ENCODE data around the gene PRAMEF25. TPM values are rescaled to one million over a fixed set of nuclear protein-coding genes. Genes with fewer than 3 reads are reported as not detected.
"Not testable (repeated sequence)": the region's sequence is repeated elsewhere in the genome, so short reads cannot be mapped to it uniquely, and the experiment has no call there.

Gene PRAMEF25
- total RNA-seq (2021): not detected in 2 replicates
- not detected for Bru-seq, nascent RNA
- not detected for BruChase-seq, experiment 1, labeled RNA remaining after a 2-hour chase
- not detected for BruChase-seq, experiment 2, labeled RNA remaining after a 6-hour chase
- long read RNA-seq: 0 reads

DNA sequence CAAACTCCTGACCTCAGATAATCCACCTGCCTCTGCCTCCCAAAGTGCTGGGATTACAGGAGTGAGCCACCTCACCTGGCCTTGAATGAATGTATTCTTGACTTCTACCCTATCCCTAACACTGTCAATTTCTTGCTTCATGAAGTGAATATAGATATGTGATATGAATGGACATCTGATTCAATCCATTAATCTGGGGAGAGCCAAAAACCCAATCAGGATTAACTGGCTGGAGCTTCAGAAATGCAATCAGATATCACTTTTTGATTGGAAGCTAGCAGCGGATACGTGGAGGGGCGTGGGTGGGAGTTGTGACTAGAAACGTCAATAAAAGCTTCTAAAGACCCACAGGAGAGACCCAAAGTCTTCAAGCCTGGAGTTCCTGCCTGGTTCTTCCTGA lies at the start of gene PRAMEF25:
Gene PRAMEF25, plus strand, starts transcription at position 301 of the 400 bp plus-strand sequence. CDS start 2,920 bp downstream, outside the sequence.
- H3K9me3 ChIP-seq (ENCODE audit: low read depth, low read length, poor library complexity, severe bottlenecking); H3K4me3 ChIP-seq (ENCODE audit: low read depth, low read length, poor library complexity, severe bottlenecking); CTCF ChIA-PET; DNase-seq (ENCODE audit: low spot score); H3K27me3 ChIP-seq (replicated peaks; ENCODE audit: insufficient read depth, low read depth, low read length, poor library complexity); H3K36me3 ChIP-seq (ENCODE audit: insufficient read depth, low read length, poor library complexity, severe bottlenecking); H3K4me1 ChIP-seq (ENCODE audit: insufficient read depth, low read length, poor library complexity, severe bottlenecking); H3K27ac ChIP-seq (ENCODE audit: low read depth, low read length, poor library complexity, severe bottlenecking); POLR2A ChIA-PET (ENCODE audit: low non-redundant PET); BruUV-seq (replicated peaks); intact Hi-C loops (cut with micrococcal nuclease; ENCODE audit: unreplicated experiment): not testable (repeated sequence)

DNA sequence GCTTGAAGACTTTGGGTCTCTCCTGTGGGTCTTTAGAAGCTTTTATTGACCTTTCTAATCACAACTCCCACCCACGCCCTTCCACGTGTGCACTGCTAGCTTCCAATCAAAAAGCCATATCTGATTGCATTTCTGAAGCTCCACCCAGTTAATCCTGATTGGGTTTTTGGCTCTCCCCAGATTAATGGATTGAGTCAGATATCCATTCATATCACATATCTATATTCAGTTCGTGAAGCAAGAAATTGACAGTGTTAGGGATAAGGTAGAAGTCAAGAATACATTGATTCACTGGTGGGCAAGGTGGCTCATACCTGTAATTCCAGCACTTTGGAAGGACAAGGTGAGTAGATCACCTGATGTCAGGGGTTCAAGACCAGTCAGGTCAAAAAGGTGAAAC lies 14.1 kb upstream of the PRAMEF25 start, which contains the start of gene PRAMEF27:
Gene PRAMEF27, minus strand, starts transcription at position 101 of the 400 bp plus-strand sequence. CDS start 2,916 bp downstream, outside the sequence.
- H3K27me3 ChIP-seq (replicated peaks; ENCODE audit: insufficient read depth, low read depth, low read length, poor library complexity); H3K27ac ChIP-seq (ENCODE audit: low read depth, low read length, poor library complexity, severe bottlenecking); H3K9me3 ChIP-seq (ENCODE audit: low read depth, low read length, poor library complexity, severe bottlenecking); DNase-seq (ENCODE audit: low spot score); POLR2A ChIA-PET (ENCODE audit: low non-redundant PET); BruUV-seq (replicated peaks); H3K36me3 ChIP-seq (ENCODE audit: insufficient read depth, low read length, poor library complexity, severe bottlenecking); CTCF ChIA-PET; H3K4me3 ChIP-seq (ENCODE audit: low read depth, low read length, poor library complexity, severe bottlenecking); H3K4me1 ChIP-seq (ENCODE audit: insufficient read depth, low read length, poor library complexity, severe bottlenecking); intact Hi-C loops (cut with micrococcal nuclease; ENCODE audit: unreplicated experiment): not testable (repeated sequence)

DNA sequence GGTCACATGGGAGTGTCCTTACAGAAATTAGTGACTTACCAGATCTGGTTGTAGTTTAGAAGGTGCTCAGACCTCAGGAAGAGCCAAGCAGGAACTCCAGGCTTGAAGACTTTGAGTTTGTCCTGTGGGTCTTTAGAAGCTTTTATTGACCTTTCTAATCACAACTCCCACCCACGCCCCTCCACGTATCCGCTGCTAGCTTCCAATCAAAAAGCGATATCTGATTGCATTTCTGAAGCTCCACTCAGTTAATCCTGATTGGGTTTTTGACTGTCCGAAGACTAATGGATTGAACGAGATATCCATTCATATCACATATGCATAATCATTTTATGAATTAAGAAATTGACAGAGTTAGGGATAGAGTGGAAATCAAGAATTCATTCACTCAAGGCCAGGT lies 46.2 kb downstream of the PRAMEF25 start, which contains the start of gene HNRNPCL2:
Gene HNRNPCL2, minus strand, starts transcription at position 101 of the 400 bp plus-strand sequence. CDS start 454 bp downstream, outside the sequence.
- peaks cover 20% of the 10 kb centered on the region for H3K27me3 ChIP-seq (replicated peaks; ENCODE audit: insufficient read depth, low read depth, low read length, poor library complexity)

More for the DNA sequence above, 46.2 kb downstream of the PRAMEF25 start, which contains the start of gene HNRNPCL2:
- H3K36me3 ChIP-seq (ENCODE audit: insufficient read depth, low read length, poor library complexity, severe bottlenecking); H3K27ac ChIP-seq (ENCODE audit: low read depth, low read length, poor library complexity, severe bottlenecking); CTCF ChIA-PET; BruUV-seq (replicated peaks); H3K9me3 ChIP-seq (ENCODE audit: low read depth, low read length, poor library complexity, severe bottlenecking); H3K4me3 ChIP-seq (ENCODE audit: low read depth, low read length, poor library complexity, severe bottlenecking); H3K4me1 ChIP-seq (ENCODE audit: insufficient read depth, low read length, poor library complexity, severe bottlenecking); POLR2A ChIA-PET (ENCODE audit: low non-redundant PET); DNase-seq (ENCODE audit: low spot score); intact Hi-C loops (cut with micrococcal nuclease; ENCODE audit: unreplicated experiment): not testable (repeated sequence)

Other genes with a start within 250 kb of the PRAMEF25 start
- not detected in 2 replicates for gene PRAMEF11, start 239.4 kb upstream of the PRAMEF25 start, total RNA-seq (2021)
- not detected in 2 replicates for gene HNRNPCL1, start 222.1 kb upstream of the PRAMEF25 start, total RNA-seq (2021)
- not detected in 2 replicates for gene PRAMEF2, start 213.7 kb upstream of the PRAMEF25 start, total RNA-seq (2021)
- not detected in 2 replicates for gene PRAMEF4, start 184.6 kb upstream of the PRAMEF25 start, total RNA-seq (2021)
- not detected in 2 replicates for gene PRAMEF10, start 172.5 kb upstream of the PRAMEF25 start, total RNA-seq (2021)
- not detected in 2 replicates for gene PRAMEF7, start 154.2 kb upstream of the PRAMEF25 start, total RNA-seq (2021)
- gene PRAMEF6, start 123.2 kb upstream of the PRAMEF25 start, total RNA-seq (2021): not detected in 2 replicates
- not detected in 2 replicates for gene PRAMEF27, start 14.2 kb upstream of the PRAMEF25 start, total RNA-seq (2021)
- not detected in 2 replicates for gene HNRNPCL3, start 10.0 kb upstream of the PRAMEF25 start, total RNA-seq (2021)
- not detected in 2 replicates for gene HNRNPCL2, start 46.1 kb downstream of the PRAMEF25 start, total RNA-seq (2021)
- gene PRAMEF26, start 85.2 kb downstream of the PRAMEF25 start, total RNA-seq (2021): not detected in 2 replicates
- gene HNRNPCL4, start 94.9 kb downstream of the PRAMEF25 start, total RNA-seq (2021): not detected in 2 replicates
- not detected in 2 replicates for gene PRAMEF9, start 101.1 kb downstream of the PRAMEF25 start, total RNA-seq (2021)
- 0.21 TPM in 1 of 2 replicates, not detected in the other for gene PRAMEF13, start 130.6 kb downstream of the PRAMEF25 start, total RNA-seq (2021)
- not detected in 2 replicates for gene PRAMEF18, start 155.4 kb downstream of the PRAMEF25 start, total RNA-seq (2021)
- not detected in 2 replicates for gene PRAMEF5, start 183.4 kb downstream of the PRAMEF25 start, total RNA-seq (2021)
- gene PRAMEF8, start 214.4 kb downstream of the PRAMEF25 start, total RNA-seq (2021): not detected in 2 replicates
- not detected in 2 replicates for gene PRAMEF33, start 232.8 kb downstream of the PRAMEF25 start, total RNA-seq (2021)
- not detected in 2 replicates for gene PRAMEF15, start 244.8 kb downstream of the PRAMEF25 start, total RNA-seq (2021)

All from A673 (cell line).